ENCODE results near the gene BCR.

GRCh38 chr22:23241562-23242472 lies 61.5 kb downstream of the BCR start:
- TF ChIP-seq POLR2A (IDR thresholded peaks at IDR 0.05; ENCODE audit: low read length) (no peak), GATA1 (IDR thresholded peaks at IDR 0.05; ENCODE audit: low read depth, low read length) (no peak)
